K562 (cell line): ENCODE data around the gene THAP12. TPM values are rescaled to one million over a fixed set of nuclear protein-coding genes. Genes with fewer than 3 reads are reported as not detected.

Experiments
- CREB1 ChIP-seq, 2 experiments: sonication (generic) in 1 of 2; formaldehyde crosslinking in 1 of 2; IDR thresholded peaks; 2 replicates each; pipeline versions ENCODE4 v1.6.1 to v1.8.0; 2012 to 2022; ENCODE audit warnings: inconsistent platforms in 1 of 2, mild to moderate bottlenecking in 1 of 2, missing genetic modification reagents in 1 of 2, moderate library complexity in 1 of 2
- FUS ChIP-seq: fragments of 200-400 bp; formaldehyde crosslinking; optimal IDR thresholded peaks from 2 replicates; pipeline ENCODE3; 2017; ENCODE audit warnings: low read depth, low read length
- NFRKB ChIP-seq: fragments of 450-650 bp; IDR thresholded peaks from 2 replicates; pipeline ENCODE4 v1.6.1; 2016; ENCODE audit warnings: low read depth
- TAF7 ChIP-seq: fragments of 450-650 bp; IDR thresholded peaks from 2 replicates; pipeline ENCODE4 v1.6.1; 2016; ENCODE audit warnings: missing genetic modification characterization, missing compliant biosample characterization
- ZNF143 ChIP-seq: sonication (generic); formaldehyde crosslinking; IDR thresholded peaks from 2 replicates; pipeline ENCODE4 v1.9.0; 2022; ENCODE audit warnings: mild to moderate bottlenecking, missing genetic modification reagents
- ZNF274 ChIP-seq: IDR thresholded peaks from 2 replicates; pipeline ENCODE4 v1.6.1; 2011; ENCODE audit warnings: low read depth, mild to moderate bottlenecking, low read length, moderate library complexity, borderline replicate concordance
- ZNF586 ChIP-seq: fragments of 450-650 bp; formaldehyde crosslinking; conservative IDR thresholded peaks from 2 replicates; pipeline ENCODE4 v1.4.0; 2020; ENCODE audit warnings: mild to moderate bottlenecking, moderate library complexity
- ZNF699 ChIP-seq: fragments of 250-450 bp; sonication (Bioruptor Pico); IDR thresholded peaks from 2 replicates; pipeline ENCODE4 v1.8.0; 2021; ENCODE audit warnings: mild to moderate bottlenecking, moderate library complexity; ENCODE audit not compliant: insufficient replicate concordance
- ZNF717 ChIP-seq: fragments of 250-450 bp; sonication (Bioruptor Pico); IDR thresholded peaks from 2 replicates; pipeline ENCODE4 v1.5.0; 2021
- ZNF780A ChIP-seq: fragments of 250-450 bp; sonication (Bioruptor Pico); IDR thresholded peaks from 2 replicates; pipeline ENCODE4 v1.5.0; 2021; ENCODE audit warnings: mild to moderate bottlenecking
- polyA plus RNA-seq, 8 experiments: library from polyadenylated mRNA; depleted of rRNA in 4 of 8; stranded (reverse) in 5 of 8; unstranded in 3 of 8; fragments of >200 nt; fragmentation: Nextera tagmentation in 2 of 8; fragmentation: Illumina TruSeq in 1 of 8; extraction: Ambion mirVana in 2 of 8; extraction: Trizol in 1 of 8; gene quantifications; 2 replicates each; pipeline versions ENCODE4 v1.2.1 to v1.2.3, GENCODE V29; 2011 to 2014; ENCODE audit warnings: inconsistent platforms in 1 of 8, missing spikeins in 1 of 8
- total RNA-seq, 7 experiments: library from RNA; depleted of rRNA in 6 of 7; stranded (reverse); fragments of >200 nt in 6 of 7; fragmentation: Illumina TruSeq in 2 of 7; extraction: Trizol in 2 of 7; gene quantifications; 2 replicates each; pipeline versions ENCODE4 v1.2.1 to v1.2.3, GENCODE V29; 2011 to 2021; ENCODE audit warnings: low replicate concordance in 1 of 7
- TF ChIP-seq, protein P1 (sequence below): sonication (generic); formaldehyde crosslinking; IDR thresholded peaks from 2 replicates; pipeline ENCODE4 v1.8.0; 2023; ENCODE audit warnings: missing genetic modification reagents, mild to moderate bottlenecking, borderline replicate concordance
- TF ChIP-seq, protein P2 (sequence below): IDR thresholded peaks from 3 replicates; pipeline ENCODE4 v1.6.1; 2011; ENCODE audit warnings: borderline replicate concordance, mild to moderate bottlenecking; ENCODE audit not compliant: insufficient read length, insufficient read depth
- TF ChIP-seq, protein P3 (sequence below): sonication (generic); formaldehyde crosslinking; IDR thresholded peaks from 2 replicates; pipeline ENCODE4 v1.8.0; 2022; ENCODE audit warnings: mild to moderate bottlenecking, low read depth, missing genetic modification reagents
- TF ChIP-seq, protein P4 (sequence below): fragments of 250-450 bp; sonication (Bioruptor Pico); IDR thresholded peaks from 2 replicates; pipeline ENCODE4 v1.8.0; 2021; ENCODE audit warnings: moderate library complexity, mild to moderate bottlenecking, inconsistent platforms
- TF ChIP-seq, protein P5 (sequence below): sonication (generic); formaldehyde crosslinking; IDR thresholded peaks from 2 replicates; pipeline ENCODE4 v1.8.0; 2022; ENCODE audit warnings: mild to moderate bottlenecking, missing genetic modification reagents, borderline replicate concordance

The THAP12 gene
- total and polyA plus RNA-seq, 9 of the 15 experiments (the other 6 are each of a cell fraction or from before 2014, with no cell fraction given): 28.1 to 103 (median 57.8) TPM

DNA sequence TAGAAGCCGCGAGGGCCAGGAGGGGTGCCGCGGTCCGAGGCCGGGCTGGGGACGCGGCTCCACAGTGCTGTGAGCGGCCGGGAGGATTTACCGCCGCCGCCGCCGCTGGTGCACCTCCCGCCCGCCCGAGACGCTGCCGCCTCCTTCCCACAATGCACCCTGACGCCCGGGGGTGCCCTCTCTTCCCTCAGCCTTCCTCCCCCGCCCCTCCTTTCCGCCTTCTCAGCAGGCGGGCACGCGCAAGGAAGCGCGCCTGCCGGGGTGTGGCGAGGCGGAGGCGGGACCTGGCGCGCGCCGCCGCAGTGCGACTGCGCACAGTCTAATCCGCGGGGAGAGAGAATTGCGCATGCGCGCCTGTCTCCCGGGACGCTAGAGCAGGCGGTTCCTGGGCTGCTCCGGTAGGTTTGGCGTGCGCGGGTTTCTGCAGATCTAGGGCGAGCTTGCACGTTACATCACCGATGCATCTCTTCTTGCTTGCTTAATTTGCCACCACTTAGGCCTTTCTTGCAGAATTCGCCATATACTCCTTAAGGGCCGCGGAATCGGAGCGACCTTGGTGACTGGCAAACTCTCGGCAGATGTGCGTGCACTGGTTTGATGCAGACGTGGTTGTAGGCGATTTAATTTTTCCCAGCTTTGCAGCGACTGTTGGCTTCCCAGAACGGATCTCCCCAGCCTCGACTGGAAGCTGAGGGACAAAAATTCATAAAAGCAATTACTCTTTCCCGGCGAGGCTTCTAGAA is at the start of gene THAP12, which contains the start of gene GVQW3 (continued):
- TF ChIP-seq, protein P1, sequence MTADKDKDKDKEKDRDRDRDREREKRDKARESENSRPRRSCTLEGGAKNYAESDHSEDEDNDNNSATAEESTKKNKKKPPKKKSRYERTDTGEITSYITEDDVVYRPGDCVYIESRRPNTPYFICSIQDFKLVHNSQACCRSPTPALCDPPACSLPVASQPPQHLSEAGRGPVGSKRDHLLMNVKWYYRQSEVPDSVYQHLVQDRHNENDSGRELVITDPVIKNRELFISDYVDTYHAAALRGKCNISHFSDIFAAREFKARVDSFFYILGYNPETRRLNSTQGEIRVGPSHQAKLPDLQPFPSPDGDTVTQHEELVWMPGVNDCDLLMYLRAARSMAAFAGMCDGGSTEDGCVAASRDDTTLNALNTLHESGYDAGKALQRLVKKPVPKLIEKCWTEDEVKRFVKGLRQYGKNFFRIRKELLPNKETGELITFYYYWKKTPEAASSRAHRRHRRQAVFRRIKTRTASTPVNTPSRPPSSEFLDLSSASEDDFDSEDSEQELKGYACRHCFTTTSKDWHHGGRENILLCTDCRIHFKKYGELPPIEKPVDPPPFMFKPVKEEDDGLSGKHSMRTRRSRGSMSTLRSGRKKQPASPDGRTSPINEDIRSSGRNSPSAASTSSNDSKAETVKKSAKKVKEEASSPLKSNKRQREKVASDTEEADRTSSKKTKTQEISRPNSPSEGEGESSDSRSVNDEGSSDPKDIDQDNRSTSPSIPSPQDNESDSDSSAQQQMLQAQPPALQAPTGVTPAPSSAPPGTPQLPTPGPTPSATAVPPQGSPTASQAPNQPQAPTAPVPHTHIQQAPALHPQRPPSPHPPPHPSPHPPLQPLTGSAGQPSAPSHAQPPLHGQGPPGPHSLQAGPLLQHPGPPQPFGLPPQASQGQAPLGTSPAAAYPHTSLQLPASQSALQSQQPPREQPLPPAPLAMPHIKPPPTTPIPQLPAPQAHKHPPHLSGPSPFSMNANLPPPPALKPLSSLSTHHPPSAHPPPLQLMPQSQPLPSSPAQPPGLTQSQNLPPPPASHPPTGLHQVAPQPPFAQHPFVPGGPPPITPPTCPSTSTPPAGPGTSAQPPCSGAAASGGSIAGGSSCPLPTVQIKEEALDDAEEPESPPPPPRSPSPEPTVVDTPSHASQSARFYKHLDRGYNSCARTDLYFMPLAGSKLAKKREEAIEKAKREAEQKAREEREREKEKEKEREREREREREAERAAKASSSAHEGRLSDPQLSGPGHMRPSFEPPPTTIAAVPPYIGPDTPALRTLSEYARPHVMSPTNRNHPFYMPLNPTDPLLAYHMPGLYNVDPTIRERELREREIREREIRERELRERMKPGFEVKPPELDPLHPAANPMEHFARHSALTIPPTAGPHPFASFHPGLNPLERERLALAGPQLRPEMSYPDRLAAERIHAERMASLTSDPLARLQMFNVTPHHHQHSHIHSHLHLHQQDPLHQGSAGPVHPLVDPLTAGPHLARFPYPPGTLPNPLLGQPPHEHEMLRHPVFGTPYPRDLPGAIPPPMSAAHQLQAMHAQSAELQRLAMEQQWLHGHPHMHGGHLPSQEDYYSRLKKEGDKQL (CRISPR knock-in tag): no peak
- TF ChIP-seq ZNF274: no peak
- TF ChIP-seq, protein P2, sequence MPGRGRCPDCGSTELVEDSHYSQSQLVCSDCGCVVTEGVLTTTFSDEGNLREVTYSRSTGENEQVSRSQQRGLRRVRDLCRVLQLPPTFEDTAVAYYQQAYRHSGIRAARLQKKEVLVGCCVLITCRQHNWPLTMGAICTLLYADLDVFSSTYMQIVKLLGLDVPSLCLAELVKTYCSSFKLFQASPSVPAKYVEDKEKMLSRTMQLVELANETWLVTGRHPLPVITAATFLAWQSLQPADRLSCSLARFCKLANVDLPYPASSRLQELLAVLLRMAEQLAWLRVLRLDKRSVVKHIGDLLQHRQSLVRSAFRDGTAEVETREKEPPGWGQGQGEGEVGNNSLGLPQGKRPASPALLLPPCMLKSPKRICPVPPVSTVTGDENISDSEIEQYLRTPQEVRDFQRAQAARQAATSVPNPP: no peak
- TF ChIP-seq, protein P3, sequence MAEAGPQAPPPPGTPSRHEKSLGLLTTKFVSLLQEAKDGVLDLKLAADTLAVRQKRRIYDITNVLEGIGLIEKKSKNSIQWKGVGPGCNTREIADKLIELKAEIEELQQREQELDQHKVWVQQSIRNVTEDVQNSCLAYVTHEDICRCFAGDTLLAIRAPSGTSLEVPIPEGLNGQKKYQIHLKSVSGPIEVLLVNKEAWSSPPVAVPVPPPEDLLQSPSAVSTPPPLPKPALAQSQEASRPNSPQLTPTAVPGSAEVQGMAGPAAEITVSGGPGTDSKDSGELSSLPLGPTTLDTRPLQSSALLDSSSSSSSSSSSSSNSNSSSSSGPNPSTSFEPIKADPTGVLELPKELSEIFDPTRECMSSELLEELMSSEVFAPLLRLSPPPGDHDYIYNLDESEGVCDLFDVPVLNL (CRISPR knock-in tag): no peak
- TF ChIP-seq FUS: no peak
- TF ChIP-seq ZNF699 (CRISPR knock-in tag): no peak
- TF ChIP-seq ZNF586: no peak
- TF ChIP-seq NFRKB: no peak
- TF ChIP-seq TAF7 (tag): no peak
- TF ChIP-seq, protein P4, sequence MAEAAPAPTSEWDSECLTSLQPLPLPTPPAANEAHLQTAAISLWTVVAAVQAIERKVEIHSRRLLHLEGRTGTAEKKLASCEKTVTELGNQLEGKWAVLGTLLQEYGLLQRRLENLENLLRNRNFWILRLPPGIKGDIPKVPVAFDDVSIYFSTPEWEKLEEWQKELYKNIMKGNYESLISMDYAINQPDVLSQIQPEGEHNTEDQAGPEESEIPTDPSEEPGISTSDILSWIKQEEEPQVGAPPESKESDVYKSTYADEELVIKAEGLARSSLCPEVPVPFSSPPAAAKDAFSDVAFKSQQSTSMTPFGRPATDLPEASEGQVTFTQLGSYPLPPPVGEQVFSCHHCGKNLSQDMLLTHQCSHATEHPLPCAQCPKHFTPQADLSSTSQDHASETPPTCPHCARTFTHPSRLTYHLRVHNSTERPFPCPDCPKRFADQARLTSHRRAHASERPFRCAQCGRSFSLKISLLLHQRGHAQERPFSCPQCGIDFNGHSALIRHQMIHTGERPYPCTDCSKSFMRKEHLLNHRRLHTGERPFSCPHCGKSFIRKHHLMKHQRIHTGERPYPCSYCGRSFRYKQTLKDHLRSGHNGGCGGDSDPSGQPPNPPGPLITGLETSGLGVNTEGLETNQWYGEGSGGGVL (CRISPR knock-in tag): no peak
- TF ChIP-seq CREB1 (IDR thresholded peaks at IDR 0.05): peak; percentile 64; the same call in 1 of the 2 replicates
- peak; percentile 68 for TF ChIP-seq CREB1 (CRISPR knock-in tag; IDR thresholded peaks at IDR 0.05)
- TF ChIP-seq ZNF143 (CRISPR knock-in tag): peak; percentile 82
- no peak for TF ChIP-seq ZNF780A
- TF ChIP-seq ZNF717 (CRISPR knock-in tag): no peak
- TF ChIP-seq, protein P5, sequence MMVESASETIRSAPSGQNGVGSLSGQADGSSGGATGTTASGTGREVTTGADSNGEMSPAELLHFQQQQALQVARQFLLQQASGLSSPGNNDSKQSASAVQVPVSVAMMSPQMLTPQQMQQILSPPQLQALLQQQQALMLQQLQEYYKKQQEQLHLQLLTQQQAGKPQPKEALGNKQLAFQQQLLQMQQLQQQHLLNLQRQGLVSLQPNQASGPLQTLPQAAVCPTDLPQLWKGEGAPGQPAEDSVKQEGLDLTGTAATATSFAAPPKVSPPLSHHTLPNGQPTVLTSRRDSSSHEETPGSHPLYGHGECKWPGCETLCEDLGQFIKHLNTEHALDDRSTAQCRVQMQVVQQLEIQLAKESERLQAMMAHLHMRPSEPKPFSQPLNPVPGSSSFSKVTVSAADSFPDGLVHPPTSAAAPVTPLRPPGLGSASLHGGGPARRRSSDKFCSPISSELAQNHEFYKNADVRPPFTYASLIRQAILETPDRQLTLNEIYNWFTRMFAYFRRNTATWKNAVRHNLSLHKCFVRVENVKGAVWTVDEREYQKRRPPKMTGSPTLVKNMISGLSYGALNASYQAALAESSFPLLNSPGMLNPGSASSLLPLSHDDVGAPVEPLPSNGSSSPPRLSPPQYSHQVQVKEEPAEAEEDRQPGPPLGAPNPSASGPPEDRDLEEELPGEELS (CRISPR knock-in tag): no peak
